OCI-LY3 (cell line): ENCODE results near the gene TCEA2.

ENCODE experiments used
- CTCF ChIP-seq: fragments of 200-600, 300-600 bp; sonication (generic); IDR thresholded peaks from 2 replicates; pipeline ENCODE4 v1.5.1; 2014; ENCODE audit warnings: antibody characterized with exemption, low read length, low read depth
- EZH2phosphoT487 ChIP-seq: fragments of 200-600 bp; shearing (Covaris generic); IDR thresholded peaks from 2 replicates; pipeline ENCODE4 v1.6.1; 2018; ENCODE audit warnings: antibody characterized with exemption, mixed run types, low read depth

DNA sequence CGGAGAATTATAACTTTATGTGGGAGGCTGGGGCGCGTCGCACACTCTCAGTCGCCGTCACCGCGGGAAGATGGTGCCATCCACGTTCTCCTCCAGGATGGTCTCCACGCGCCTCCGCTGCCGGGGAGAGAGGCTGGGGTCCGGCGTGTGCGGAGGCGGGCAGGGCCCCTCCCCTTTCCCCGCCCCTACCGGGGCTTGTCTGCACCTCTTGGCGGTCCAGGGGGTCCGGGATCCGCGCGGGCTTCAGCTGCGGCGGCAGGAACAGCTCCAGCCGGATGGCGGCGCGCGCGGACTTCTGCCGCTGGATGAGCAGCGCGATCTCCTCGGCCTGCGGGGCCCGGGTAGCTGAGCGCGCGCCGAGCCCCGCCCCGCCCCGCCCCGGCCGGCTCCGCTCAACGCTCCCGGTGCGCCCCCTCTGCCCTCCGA is 20.4 kb downstream of the TCEA2 start:
- peak; percentile 57 for TF ChIP-seq CTCF
- no peak for TF ChIP-seq EZH2phosphoT487
